Measurements from ENCODE around the gene TRIP12.

DNA sequence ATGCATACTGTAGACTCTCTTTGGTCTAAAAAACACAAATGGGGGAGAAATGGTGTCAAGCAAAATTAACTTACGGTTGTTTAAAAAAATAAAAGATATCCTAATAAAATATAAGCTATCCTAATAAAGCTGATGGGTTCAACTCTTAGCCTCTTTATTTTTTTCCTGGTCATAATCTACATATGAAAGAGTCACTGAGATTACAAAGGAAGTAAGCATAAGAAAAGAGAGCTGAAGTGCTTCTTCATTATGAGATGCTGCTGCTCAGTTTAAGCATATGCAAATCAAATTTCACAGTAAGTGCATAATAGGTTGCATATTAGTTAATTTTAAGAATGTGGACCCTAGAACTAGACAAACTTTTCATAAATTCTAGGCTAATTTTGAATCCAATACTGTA is 147.6 kb downstream of the TRIP12 start:
- TF ChIP-seq POLR2A (IDR thresholded peaks at IDR 0.05; ENCODE audit: low read length) (no peak), GATA1 (IDR thresholded peaks at IDR 0.05; ENCODE audit: low read depth, low read length) (no peak)
